IMR-90 (cell line): ENCODE data around the gene DGKG. TPM values are rescaled to one million over a fixed set of nuclear protein-coding genes. Genes with fewer than 3 reads are reported as not detected.

Experiments used
- ATAC-seq: fragments of 200-7000 bp; cut with Tn5 transposase; 2 replicates; pipeline ENCODE4 v1.9.1; 2020; ENCODE audit warnings: low read depth, mild to moderate bottlenecking, moderate library complexity
- BruUV-seq: library from RNA; stranded (reverse); fragments of 400-500 nt; replicated peaks from 2 replicates; lab custom pipeline; 2021; lab: Mats Ljungman, UMichigan
- CTCF ChIA-PET: fragments of 300-600 bp; formaldehyde crosslinking; extraction: SDS; loops from one replicate; lab custom pipeline; 2021; ENCODE audit warnings: antibody characterized with exemption; lab: Yijun Ruan, JAX
- POLR2A ChIA-PET: fragments of 300-600 bp; sonication (Branson Sonifier 250); formaldehyde crosslinking; loops from one replicate; lab custom pipeline; 2022; ENCODE audit warnings: antibody characterized with exemption; ENCODE audit not compliant: unreplicated experiment; lab: Charles Lee
- DNase-seq: peaks from one replicate; pipeline ENCODE4 v3.0.0; 2013
- H2AFZ ChIP-seq: replicated peaks from 2 replicates; pipeline ENCODE3; 2013; ENCODE audit warnings: low read length, mild to moderate bottlenecking; ENCODE audit not compliant: poor library complexity
- H2AK5ac ChIP-seq: 2 replicates; pipeline ENCODE4 v1.6.1; 2013; ENCODE audit warnings: low read depth, low read length, inconsistent platforms
- H2AK9ac ChIP-seq: replicated peaks from 2 replicates; pipeline ENCODE3; 2013; ENCODE audit warnings: mild to moderate bottlenecking, low read depth, low read length, moderate library complexity; ENCODE audit not compliant: poor library complexity
- H2BK120ac ChIP-seq: 2 replicates; pipeline ENCODE4 v1.6.1; 2013; ENCODE audit warnings: low read depth, low read length, inconsistent platforms
- H2BK15ac ChIP-seq: 3 replicates; pipeline ENCODE4 v1.6.1; 2013; ENCODE audit warnings: low read depth, low read length, inconsistent platforms
- H2BK20ac ChIP-seq: 2 replicates; pipeline ENCODE4 v1.6.1; 2013; ENCODE audit warnings: low read depth, mild to moderate bottlenecking, inconsistent platforms, low read length, moderate library complexity
- H2BK5ac ChIP-seq: 2 replicates; pipeline ENCODE4 v1.6.1; 2013; ENCODE audit warnings: mild to moderate bottlenecking, low read depth, low read length, inconsistent platforms; ENCODE audit not compliant: poor library complexity, severe bottlenecking
- H3K14ac ChIP-seq: replicated peaks from 2 replicates; pipeline ENCODE4 v1.6.1; 2013; ENCODE audit warnings: low read depth, low read length, inconsistent platforms
- H3K18ac ChIP-seq: 2 replicates; pipeline ENCODE4 v1.6.1; 2013; ENCODE audit warnings: low read depth, low read length, control low read depth
- H3K23ac ChIP-seq: 2 replicates; pipeline ENCODE4 v1.6.1; 2013; ENCODE audit warnings: low read depth, low read length, inconsistent platforms
- H3K27ac ChIP-seq: 2 replicates; pipeline ENCODE4 v1.5.1; 2013; ENCODE audit warnings: mild to moderate bottlenecking, control low read depth, low read length; ENCODE audit not compliant: insufficient read depth
- H3K27me3 ChIP-seq: 2 replicates; pipeline ENCODE4 v1.6.1; 2013; ENCODE audit warnings: low read length; ENCODE audit not compliant: control insufficient read depth, insufficient read depth
- H3K36me3 ChIP-seq: 2 replicates; pipeline ENCODE4 v1.6.1; 2013; ENCODE audit warnings: low read length, mixed read lengths; ENCODE audit not compliant: control insufficient read depth, insufficient read depth
- H3K4ac ChIP-seq: 2 replicates; pipeline ENCODE4 v1.6.1; 2013; ENCODE audit warnings: low read depth, low read length, inconsistent platforms
- H3K4me1 ChIP-seq: 2 replicates; pipeline ENCODE4 v1.6.1; 2013; ENCODE audit warnings: low read length, mixed read lengths; ENCODE audit not compliant: control insufficient read depth, insufficient read depth
- H3K4me2 ChIP-seq: 2 replicates; pipeline ENCODE4 v1.6.1; 2013; ENCODE audit warnings: low read depth, mild to moderate bottlenecking, control low read depth, low read length, moderate library complexity
- H3K4me3 ChIP-seq: 2 replicates; pipeline ENCODE4 v1.5.1; 2013; ENCODE audit warnings: low read depth, mild to moderate bottlenecking, control low read depth, low read length, moderate library complexity; ENCODE audit not compliant: insufficient read depth
- H3K56ac ChIP-seq: 2 replicates; pipeline ENCODE4 v1.6.1; 2013; ENCODE audit warnings: low read length, inconsistent platforms; ENCODE audit not compliant: insufficient read depth; ENCODE audit errors: extremely low read depth
- H3K79me1 ChIP-seq, 2 experiments: 2 replicates each; pipeline ENCODE4 v1.6.1; 2013; ENCODE audit warnings: low read length in 2 of 2, inconsistent platforms in 1 of 2, low read depth in 1 of 2
- H3K9ac ChIP-seq: 2 replicates; pipeline ENCODE4 v1.6.1; 2013; ENCODE audit warnings: low read depth, low read length, control low read depth
- H3K9me1 ChIP-seq: 2 replicates; pipeline ENCODE4 v1.6.1; 2013; ENCODE audit warnings: low read length, inconsistent platforms; ENCODE audit not compliant: insufficient read depth
- H3K9me3 ChIP-seq: 2 replicates; pipeline ENCODE4 v1.6.1; 2013; ENCODE audit warnings: low read length; ENCODE audit not compliant: control insufficient read depth, insufficient read depth
- H4K20me1 ChIP-seq: 2 replicates; pipeline ENCODE4 v1.6.1; 2013; ENCODE audit warnings: low read length, inconsistent platforms; ENCODE audit not compliant: insufficient read depth
- H4K5ac ChIP-seq: 2 replicates; pipeline ENCODE4 v1.6.1; 2013; ENCODE audit warnings: mild to moderate bottlenecking, low read depth, low read length, control low read depth
- H4K8ac ChIP-seq, 2 experiments: 2 replicates each; pipeline ENCODE4 v1.6.1; 2013; ENCODE audit warnings: low read depth in 2 of 2, low read length in 2 of 2, control low read depth in 1 of 2, inconsistent platforms in 1 of 2
- H4K91ac ChIP-seq: 2 replicates; pipeline ENCODE4 v1.6.1; 2013; ENCODE audit warnings: low read depth, low read length, inconsistent platforms; ENCODE audit not compliant: insufficient read depth
- CEBPB ChIP-seq: IDR thresholded peaks from 2 replicates; pipeline ENCODE4 v1.6.1; 2012; ENCODE audit warnings: low read depth, low read length, improper control_type of control experiment
- MXI1 ChIP-seq: IDR thresholded peaks from 2 replicates; pipeline ENCODE4 v1.6.1; 2012; ENCODE audit warnings: low read depth, mild to moderate bottlenecking, low read length, moderate library complexity, borderline replicate concordance
- NFE2L2 ChIP-seq: fragments of 150-350 bp; IDR thresholded peaks from 2 replicates; pipeline ENCODE4 v1.6.1; 2016; ENCODE audit warnings: low read depth, mild to moderate bottlenecking, low read length
- POLR2A ChIP-seq: IDR thresholded peaks from 2 replicates; pipeline ENCODE4 v1.6.1; 2012; ENCODE audit warnings: mild to moderate bottlenecking, low read depth, low read length
- WGBS, 2 experiments: methylation state at CpG; one replicate each; pipeline versions ENCODE4 v1.1.5 to v1.1.7; 2013; ENCODE audit warnings: missing lambda C conversion rate in 2 of 2; ENCODE audit not compliant: insufficient read length in 1 of 2; ENCODE audit errors: extremely low coverage in 2 of 2; 5-methylcytosine and 5-hydroxymethylcytosine counted together
- dilution Hi-C: fragments of 300-500 bp; cut with HindIII; formaldehyde crosslinking; loops from one replicate; pipeline ENCODE4 v1.14.3; 2018; ENCODE audit warnings: low sequenced_read_pairs; ENCODE audit not compliant: unreplicated experiment
- in situ Hi-C: fragments of 300-500 bp; cut with MboI; formaldehyde crosslinking; loops from 3 replicates; pipeline ENCODE4 v1.14.3; 2019; ENCODE audit warnings: low sequenced_read_pairs, inconsistent platforms, mixed read lengths
- intact Hi-C: fragments of 100-400 bp; cut with micrococcal nuclease; formaldehyde crosslinking; loops from 2 replicates; pipeline ENCODE4 v1.10.0; 2022
- polyA plus RNA-seq, 3 experiments: library from polyadenylated mRNA; depleted of rRNA; stranded (reverse); fragments of >200 nt; gene quantifications; 2 replicates each; pipeline ENCODE4 v1.2.3, GENCODE V29; 2012; ENCODE audit warnings: low replicate concordance in 1 of 3
- total RNA-seq: library from RNA; depleted of rRNA; stranded (reverse); fragments of >200 nt; gene quantifications from 2 replicates; pipeline ENCODE4 v1.2.3, GENCODE V29; 2012
- TF ChIP-seq, protein P1 (sequence below): conservative IDR thresholded peaks from 2 replicates; pipeline ENCODE4 v1.5.1; 2012; ENCODE audit warnings: mild to moderate bottlenecking, low read depth, low read length, improper control_type of control experiment

DGKG gene
- total and polyA plus RNA-seq, 2 of the 4 experiments (the other 2 are of a cell fraction), result 1.2 to 4.1 TPM

DNA sequence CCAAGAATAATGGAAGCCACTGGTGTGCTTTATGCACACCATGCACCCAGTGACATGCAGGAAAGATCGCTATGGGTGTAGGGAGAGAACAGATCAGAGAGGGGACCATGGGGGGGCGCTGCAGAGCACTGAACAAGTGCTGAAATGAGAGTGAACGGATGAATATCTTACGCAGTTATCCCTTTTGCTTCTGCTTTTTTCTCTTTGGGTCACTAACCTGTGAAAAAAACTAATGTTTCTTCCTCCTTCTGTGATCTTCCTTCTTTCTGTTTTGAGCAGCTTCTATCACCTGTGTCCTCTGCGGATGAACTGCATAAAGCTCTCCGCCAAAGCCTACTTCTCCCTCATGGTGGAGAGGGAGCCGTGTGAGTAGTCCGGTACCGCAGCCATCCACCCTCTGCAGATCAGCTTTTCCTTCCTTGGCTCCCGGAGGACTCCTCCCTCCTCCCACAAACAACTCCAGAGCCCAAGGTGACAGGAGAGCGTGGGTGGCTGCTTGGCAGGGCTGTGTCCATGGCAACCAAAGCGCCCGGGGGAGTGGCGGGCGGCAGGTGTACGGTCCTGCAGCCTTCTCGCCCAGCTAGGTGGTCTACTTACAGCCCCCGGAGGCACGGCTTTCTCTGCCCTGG, 106.2 kb downstream of the DGKG start:
- Histone ChIP-seq H3K9ac (no peak overlapping the region), H3K18ac (no peak overlapping the region), H2BK20ac (no peak overlapping the region), H3K9me1 (no peaks in the 10 kb centered on the region), H2AFZ (no peak overlapping the region), H3K9me3 (no peaks in the 10 kb centered on the region), H4K91ac (no peak overlapping the region), H4K8ac (no peak overlapping the region), H2BK15ac (no peak overlapping the region), H3K56ac (no peak overlapping the region), H3K79me1 (no peaks in the 10 kb centered on the region), H2BK120ac (no peak overlapping the region), H2BK5ac (no peak overlapping the region), H3K4me3 (no peak overlapping the region), H4K5ac (no peak overlapping the region), H3K14ac (no peak overlapping the region), H4K20me1 (no peaks in the 10 kb centered on the region), H3K4ac (no peak overlapping the region), H3K27me3 (peaks cover 25% of the 10 kb centered on the region), H2AK9ac (no peak overlapping the region), H3K27ac (no peak overlapping the region), H3K4me2 (no peak overlapping the region), H2AK5ac (no peak overlapping the region), H3K23ac (no peak overlapping the region), H3K36me3 (no peaks in the 10 kb centered on the region), H3K4me1 (no peaks in the 10 kb centered on the region)
- intact Hi-C loops (loop anchor here (5.0 kb wide), 2 partner anchors 149 to 361 kb away; partner anchors contain the start of gene ETV5), in situ Hi-C loops (loop anchor here (25.0 kb wide), 1 partner anchor 594 kb away; no protein-coding TSS in a partner anchor), dilution Hi-C loops (no loop called here)
- no peak for ATAC-seq
- 75% methylated on average over 5 of the region's 19 CpGs; no CpG with 5 or more reads in 1 of the 2 experiments for WGBS, 2 experiments
- BruUV-seq, result no TSS peak
- no peak for DNase-seq
- ChIA-PET POLR2A (no interaction called here), CTCF (interaction anchor here (1.0 kb wide), 1 partner anchor 354 kb away, joined by 4 read pairs; no protein-coding TSS in a partner anchor)
- TF ChIP-seq NFE2L2 (no peak), POLR2A (no peak), MXI1 (no peak), CEBPB (no peak)
- TF ChIP-seq, protein P1, sequence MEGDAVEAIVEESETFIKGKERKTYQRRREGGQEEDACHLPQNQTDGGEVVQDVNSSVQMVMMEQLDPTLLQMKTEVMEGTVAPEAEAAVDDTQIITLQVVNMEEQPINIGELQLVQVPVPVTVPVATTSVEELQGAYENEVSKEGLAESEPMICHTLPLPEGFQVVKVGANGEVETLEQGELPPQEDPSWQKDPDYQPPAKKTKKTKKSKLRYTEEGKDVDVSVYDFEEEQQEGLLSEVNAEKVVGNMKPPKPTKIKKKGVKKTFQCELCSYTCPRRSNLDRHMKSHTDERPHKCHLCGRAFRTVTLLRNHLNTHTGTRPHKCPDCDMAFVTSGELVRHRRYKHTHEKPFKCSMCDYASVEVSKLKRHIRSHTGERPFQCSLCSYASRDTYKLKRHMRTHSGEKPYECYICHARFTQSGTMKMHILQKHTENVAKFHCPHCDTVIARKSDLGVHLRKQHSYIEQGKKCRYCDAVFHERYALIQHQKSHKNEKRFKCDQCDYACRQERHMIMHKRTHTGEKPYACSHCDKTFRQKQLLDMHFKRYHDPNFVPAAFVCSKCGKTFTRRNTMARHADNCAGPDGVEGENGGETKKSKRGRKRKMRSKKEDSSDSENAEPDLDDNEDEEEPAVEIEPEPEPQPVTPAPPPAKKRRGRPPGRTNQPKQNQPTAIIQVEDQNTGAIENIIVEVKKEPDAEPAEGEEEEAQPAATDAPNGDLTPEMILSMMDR, result 0 out of 2 replicates have a peak, but pooled peaks have one; percentile 13
